Breast epithelium (tissue), 4 donors: ENCODE data around the gene FAM227B. TPM values are rescaled to one million over a fixed set of nuclear protein-coding genes. Genes with fewer than 3 reads are reported as not detected.

Experiments
- DNase-seq, 2 donors: peaks; one replicate each; pipeline ENCODE4 v3.0.0-alpha.2; 2019; ENCODE audit warnings: low spot score in 2 of 2
- H3K27ac ChIP-seq, 2 donors: fragments of 200-600 bp; sonication (generic) in 1 of 2; one replicate each; pipeline ENCODE4 v1.5.1; 2016 to 2019; ENCODE audit warnings: mild to moderate bottlenecking in 1 of 2
- H3K27me3 ChIP-seq, 2 donors: fragments of 200-600 bp; sonication (generic) in 1 of 2; one replicate each; pipeline versions ENCODE4 v1.5.1 to v1.6.0; 2017 to 2019; ENCODE audit warnings: control low read depth in 1 of 2, mild to moderate bottlenecking in 1 of 2
- H3K36me3 ChIP-seq: fragments of 200-600 bp; one replicate; pipeline ENCODE4 v1.5.1; 2019
- H3K4me1 ChIP-seq, 2 donors: fragments of 200-600 bp; sonication (generic); one replicate each; pipeline ENCODE4 v1.5.1; 2016 to 2019; ENCODE audit warnings: control low read depth in 1 of 2
- H3K4me3 ChIP-seq, 3 donors: fragments of 200-600 bp; sonication (generic); 1 replicate in 2 of 3; 2 replicates in 1 of 3; pipeline ENCODE4 v1.5.1; 2016 to 2019; ENCODE audit warnings: mild to moderate bottlenecking in 3 of 3, moderate library complexity in 2 of 3
- H3K9me3 ChIP-seq, 2 donors: fragments of 200-600 bp; sonication (generic) in 1 of 2; one replicate each; pipeline ENCODE4 v1.5.1; 2016 to 2019; ENCODE audit warnings: control low read depth in 1 of 2
- POLR2A ChIP-seq: fragments of 450-650 bp; IDR thresholded peaks from one replicate; pipeline ENCODE4 v1.6.1; 2016; ENCODE audit warnings: antibody characterized with exemption, mild to moderate bottlenecking, moderate library complexity
- POLR2AphosphoS5 ChIP-seq, 3 donors: sonication (generic); formaldehyde crosslinking; IDR thresholded peaks; one replicate each; pipeline ENCODE4 v1.6.1; 2017; ENCODE audit warnings: antibody characterized with exemption in 3 of 3
- intact Hi-C: fragments of 100-400 bp; cut with DNase I; formaldehyde crosslinking; loops from one replicate; pipeline ENCODE4 v1.15.1; 2023; ENCODE audit warnings: low total_unique reads
- total RNA-seq, 3 donors: library from RNA; depleted of rRNA; stranded (reverse); fragments of >200 nt; gene quantifications; one replicate each; pipeline ENCODE4 v1.1.0, GENCODE V29; 2016
- TF ChIP-seq, protein P1 (sequence below), 3 donors: fragments of 450-650 bp; IDR thresholded peaks; one replicate each; pipeline ENCODE4 v1.5.1; 2016 to 2017; ENCODE audit warnings: antibody characterized with exemption in 3 of 3, mild to moderate bottlenecking in 3 of 3, moderate library complexity in 3 of 3

The FAM227B gene
- total RNA-seq, 3 donors from 2014 or later, result 1.3 to 13.0 (median 4.9) TPM

GRCh38 chr15:49624056-49624455, 3.4 kb upstream of the FAM227B start:
- Histone ChIP-seq H3K4me3 (peak overlapping the region in 1 of 3 donors; percentile 84), H3K27ac (peak overlapping the region in 1 of 2 donors; percentile 1)
- intact Hi-C loops, result no loop called here

GRCh38 chr15:49622561-49622960, 1.9 kb upstream of the FAM227B start:
- peak overlapping the region in 1 of 2 donors; percentile 44 for H3K27ac ChIP-seq
- intact Hi-C loops, result no loop called here

More at GRCh38 chr15:49624056-49624455, 3.4 kb upstream of the FAM227B start:
- Histone ChIP-seq H3K4me1 (peaks cover 0 to 12% of the 10 kb centered on the region in 2 donors), H3K9me3 (peaks cover 0 to 6% of the 10 kb centered on the region in 2 donors), H3K36me3 (no peaks in the 10 kb centered on the region), H3K27me3 (no peaks in the 10 kb centered on the region)
- DNase-seq, result no peak
- TF ChIP-seq, protein P1, sequence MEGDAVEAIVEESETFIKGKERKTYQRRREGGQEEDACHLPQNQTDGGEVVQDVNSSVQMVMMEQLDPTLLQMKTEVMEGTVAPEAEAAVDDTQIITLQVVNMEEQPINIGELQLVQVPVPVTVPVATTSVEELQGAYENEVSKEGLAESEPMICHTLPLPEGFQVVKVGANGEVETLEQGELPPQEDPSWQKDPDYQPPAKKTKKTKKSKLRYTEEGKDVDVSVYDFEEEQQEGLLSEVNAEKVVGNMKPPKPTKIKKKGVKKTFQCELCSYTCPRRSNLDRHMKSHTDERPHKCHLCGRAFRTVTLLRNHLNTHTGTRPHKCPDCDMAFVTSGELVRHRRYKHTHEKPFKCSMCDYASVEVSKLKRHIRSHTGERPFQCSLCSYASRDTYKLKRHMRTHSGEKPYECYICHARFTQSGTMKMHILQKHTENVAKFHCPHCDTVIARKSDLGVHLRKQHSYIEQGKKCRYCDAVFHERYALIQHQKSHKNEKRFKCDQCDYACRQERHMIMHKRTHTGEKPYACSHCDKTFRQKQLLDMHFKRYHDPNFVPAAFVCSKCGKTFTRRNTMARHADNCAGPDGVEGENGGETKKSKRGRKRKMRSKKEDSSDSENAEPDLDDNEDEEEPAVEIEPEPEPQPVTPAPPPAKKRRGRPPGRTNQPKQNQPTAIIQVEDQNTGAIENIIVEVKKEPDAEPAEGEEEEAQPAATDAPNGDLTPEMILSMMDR (IDR thresholded peaks at IDR 0.05), result no peak
- TF ChIP-seq POLR2A, result no peak
- no peak for TF ChIP-seq POLR2AphosphoS5 (IDR thresholded peaks at IDR 0.05)

DNA sequence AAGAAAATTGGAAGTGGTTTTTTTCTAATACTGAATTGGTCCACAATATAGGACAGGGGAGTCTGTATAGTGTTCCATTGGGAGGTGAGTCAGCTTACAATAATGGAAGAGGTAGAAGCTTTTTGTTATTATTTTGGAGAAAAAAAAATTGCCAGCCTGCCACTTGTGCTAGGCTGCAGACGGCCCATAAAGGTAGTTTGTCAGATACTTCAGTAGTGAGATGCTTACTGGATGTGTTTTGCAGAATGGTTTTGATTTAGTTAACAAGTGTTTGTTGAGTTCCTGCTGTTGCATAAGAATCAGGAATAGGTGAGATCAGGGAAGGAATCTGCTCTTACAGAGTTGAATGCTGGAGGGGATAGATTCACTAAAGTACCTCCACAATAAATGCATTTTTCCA, 1.3 kb upstream of the FAM227B start:
- Histone ChIP-seq H3K9me3 (peaks cover 0 to 6% of the 10 kb centered on the region in 2 donors), H3K4me3 (peak overlapping the region; percentile 75 to 84 (median 79)), H3K36me3 (peaks cover 4% of the 10 kb centered on the region), H3K27ac (peak overlapping the region; percentile 93 to 95), H3K27me3 (no peaks in the 10 kb centered on the region), H3K4me1 (peaks cover 0 to 12% of the 10 kb centered on the region in 2 donors)
- DNase-seq, result no peak
- TF ChIP-seq, protein P1 (IDR thresholded peaks at IDR 0.05), result no peak
- intact Hi-C loops, result no loop called here

More at GRCh38 chr15:49622561-49622960, 1.9 kb upstream of the FAM227B start:
- Histone ChIP-seq H3K36me3 (no peaks in the 10 kb centered on the region), H3K4me3 (peak overlapping the region in 2 of 3 donors; percentile 75 to 84), H3K9me3 (peaks cover 0 to 6% of the 10 kb centered on the region in 2 donors), H3K27me3 (no peaks in the 10 kb centered on the region), H3K4me1 (peaks cover 0 to 12% of the 10 kb centered on the region in 2 donors)
- no peak for DNase-seq
- no peak for TF ChIP-seq POLR2A
- no peak for TF ChIP-seq POLR2AphosphoS5 (IDR thresholded peaks at IDR 0.05)
- TF ChIP-seq, protein P1 (IDR thresholded peaks at IDR 0.05), result no peak

DNA sequence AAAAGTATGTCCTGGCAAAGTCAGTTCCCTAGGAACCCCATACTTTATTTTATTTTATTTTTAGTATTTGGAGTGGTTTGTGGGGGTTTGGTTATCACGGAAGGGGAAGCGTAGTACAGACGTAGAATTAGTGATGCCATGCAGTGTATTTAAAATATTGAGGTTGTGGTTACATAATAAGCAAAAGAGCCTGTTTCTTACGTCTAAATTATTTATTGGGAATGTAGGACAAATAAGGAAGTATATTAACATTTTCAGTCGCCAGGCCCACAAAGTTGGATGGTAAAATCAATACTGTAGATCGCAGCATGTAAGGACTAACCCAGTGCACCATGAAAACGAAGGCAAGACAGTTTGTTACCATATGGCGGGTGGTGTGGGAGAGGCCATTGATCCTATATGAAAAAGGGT, 788 bp upstream of the FAM227B start:
- Histone ChIP-seq H3K36me3 (peaks cover 4% of the 10 kb centered on the region), H3K9me3 (peaks cover 0 to 6% of the 10 kb centered on the region in 2 donors), H3K4me1 (peaks cover 0 to 12% of the 10 kb centered on the region in 2 donors), H3K27me3 (no peaks in the 10 kb centered on the region), H3K27ac (peak overlapping the region; percentile 93 to 95), H3K4me3 (peak overlapping the region; percentile 75 to 84 (median 79))
- DNase-seq, result no peak
- intact Hi-C loops, result no loop called here
- TF ChIP-seq POLR2A (no peak), POLR2AphosphoS5 (IDR thresholded peaks at IDR 0.05) (no peak)
- TF ChIP-seq, protein P1 (IDR thresholded peaks at IDR 0.05), result no peak

- DNase-seq, result no peak
- H3K4me3 ChIP-seq, result peak overlapping the region; percentile 75 to 84 (median 79)
- H3K9me3 ChIP-seq, result peaks cover 0 to under 1% of the 10 kb centered on the region in 2 donors
- peaks cover 0 to 12% of the 10 kb centered on the region in 2 donors for H3K4me1 ChIP-seq
- no peaks in the 10 kb centered on the region for H3K27me3 ChIP-seq
- H3K36me3 ChIP-seq, result peaks cover 4% of the 10 kb centered on the region
- no peak for TF ChIP-seq POLR2A
- TF ChIP-seq POLR2AphosphoS5 (IDR thresholded peaks at IDR 0.05), result no peak
- TF ChIP-seq, protein P1 (IDR thresholded peaks at IDR 0.05), result peak in 2 of 3 donors; percentile 31 to 40
- peak overlapping the region; percentile 93 to 95 for H3K27ac ChIP-seq
- intact Hi-C loops, result no loop called here
Measured at GRCh38 chr15:49620199-49620598, 419 bp downstream of the FAM227B start.
